Breast epithelium (tissue), 3 donors: ENCODE measurements around the gene ZNF490.

Experiments
- CTCF ChIP-seq, 3 donors: fragments of 450-650 bp; IDR thresholded peaks; one replicate each; pipeline ENCODE4 v1.5.1; 2016 to 2017; ENCODE audit warnings: antibody characterized with exemption in 3 of 3, mild to moderate bottlenecking in 3 of 3, moderate library complexity in 3 of 3
- POLR2AphosphoS5 ChIP-seq, 3 donors: sonication (generic); formaldehyde crosslinking; IDR thresholded peaks; one replicate each; pipeline ENCODE4 v1.6.1; 2017; ENCODE audit warnings: antibody characterized with exemption in 3 of 3

GRCh38 chr19:12642506-12642905, 31.9 kb upstream of the ZNF490 start:
- TF ChIP-seq CTCF (IDR thresholded peaks at IDR 0.05) (no peak), POLR2AphosphoS5 (IDR thresholded peaks at IDR 0.05) (no peak)
